Measurements from ENCODE around the gene HS3ST4.

DNA sequence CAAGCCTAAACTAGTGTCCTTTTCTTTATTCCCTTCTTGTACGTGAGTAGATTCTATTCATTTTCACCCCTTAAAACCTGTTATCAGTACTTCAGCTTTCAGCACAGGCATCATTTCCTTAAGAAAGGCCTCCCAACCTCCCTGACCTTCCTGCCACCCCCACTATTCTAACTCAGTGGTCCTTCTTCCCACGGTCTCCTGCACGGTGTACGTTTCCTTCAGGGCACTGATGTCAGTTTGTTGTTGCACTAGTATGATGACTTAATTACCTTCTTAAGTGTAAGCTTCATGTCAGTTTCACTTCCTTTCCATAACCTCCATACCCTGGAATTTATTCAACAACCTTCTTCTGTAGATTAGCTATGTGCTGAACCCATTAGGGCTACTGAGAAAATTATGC, 484.2 kb downstream of the HS3ST4 start:
- TF ChIP-seq POLR2A (IDR thresholded peaks at IDR 0.05) = no peak
- TF ChIP-seq, protein P1, sequence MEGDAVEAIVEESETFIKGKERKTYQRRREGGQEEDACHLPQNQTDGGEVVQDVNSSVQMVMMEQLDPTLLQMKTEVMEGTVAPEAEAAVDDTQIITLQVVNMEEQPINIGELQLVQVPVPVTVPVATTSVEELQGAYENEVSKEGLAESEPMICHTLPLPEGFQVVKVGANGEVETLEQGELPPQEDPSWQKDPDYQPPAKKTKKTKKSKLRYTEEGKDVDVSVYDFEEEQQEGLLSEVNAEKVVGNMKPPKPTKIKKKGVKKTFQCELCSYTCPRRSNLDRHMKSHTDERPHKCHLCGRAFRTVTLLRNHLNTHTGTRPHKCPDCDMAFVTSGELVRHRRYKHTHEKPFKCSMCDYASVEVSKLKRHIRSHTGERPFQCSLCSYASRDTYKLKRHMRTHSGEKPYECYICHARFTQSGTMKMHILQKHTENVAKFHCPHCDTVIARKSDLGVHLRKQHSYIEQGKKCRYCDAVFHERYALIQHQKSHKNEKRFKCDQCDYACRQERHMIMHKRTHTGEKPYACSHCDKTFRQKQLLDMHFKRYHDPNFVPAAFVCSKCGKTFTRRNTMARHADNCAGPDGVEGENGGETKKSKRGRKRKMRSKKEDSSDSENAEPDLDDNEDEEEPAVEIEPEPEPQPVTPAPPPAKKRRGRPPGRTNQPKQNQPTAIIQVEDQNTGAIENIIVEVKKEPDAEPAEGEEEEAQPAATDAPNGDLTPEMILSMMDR (IDR thresholded peaks at IDR 0.05) = no peak

Measured in stomach (tissue), 4 donors.